Trophoblast cell (in vitro differentiated cells and primary cell): Measurements from ENCODE around the gene MMAB.

Source experiments
- DNase-seq, 2 donors: peaks; one replicate each; pipeline ENCODE4 v3.0.0-alpha.2; 2016
- H2AFZ ChIP-seq: 2 replicates; pipeline ENCODE4 v1.6.1; 2013; ENCODE audit warnings: low read length, moderate library complexity, mild to moderate bottlenecking; ENCODE audit not compliant: insufficient read depth, poor library complexity
- H2AK5ac ChIP-seq: 2 replicates; pipeline ENCODE4 v1.6.1; 2013; ENCODE audit warnings: mild to moderate bottlenecking, low read length
- H2BK120ac ChIP-seq: 2 replicates; pipeline ENCODE4 v1.6.1; 2013; ENCODE audit warnings: low read length, mild to moderate bottlenecking, moderate library complexity; ENCODE audit not compliant: insufficient read depth, poor library complexity
- H2BK12ac ChIP-seq: 2 replicates; pipeline ENCODE4 v1.6.1; 2013; ENCODE audit warnings: mild to moderate bottlenecking, low read length, moderate library complexity
- H2BK5ac ChIP-seq: 2 replicates; pipeline ENCODE4 v1.6.1; 2013; ENCODE audit warnings: low read length, low read depth, moderate library complexity, mild to moderate bottlenecking; ENCODE audit not compliant: poor library complexity
- H3K14ac ChIP-seq: 2 replicates; pipeline ENCODE4 v1.6.1; 2013; ENCODE audit warnings: mild to moderate bottlenecking, low read length
- H3K18ac ChIP-seq: 2 replicates; pipeline ENCODE4 v1.6.1; 2013; ENCODE audit warnings: mild to moderate bottlenecking, low read length
- H3K23ac ChIP-seq: 2 replicates; pipeline ENCODE4 v1.6.1; 2013; ENCODE audit warnings: low read length
- H3K27ac ChIP-seq: 2 replicates; pipeline ENCODE4 v1.5.1; 2013; ENCODE audit warnings: low read depth, mild to moderate bottlenecking, inconsistent platforms, low read length, moderate library complexity
- H3K27me3 ChIP-seq: 2 replicates; pipeline ENCODE4 v1.6.1; 2013; ENCODE audit warnings: inconsistent platforms, mild to moderate bottlenecking, low read length, moderate library complexity; ENCODE audit not compliant: insufficient read depth
- H3K36me3 ChIP-seq, 2 experiments: 1 replicate in 1 of 2; 2 replicates in 1 of 2; pipeline ENCODE4 v1.6.1; 2013; ENCODE audit warnings: low read length in 2 of 2, mild to moderate bottlenecking in 2 of 2, moderate library complexity in 1 of 2; ENCODE audit not compliant: insufficient read depth in 2 of 2, control insufficient read depth in 1 of 2
- H3K4ac ChIP-seq: 2 replicates; pipeline ENCODE4 v1.6.1; 2013; ENCODE audit warnings: low read depth, mild to moderate bottlenecking, low read length, moderate library complexity
- H3K4me1 ChIP-seq, 2 experiments: 1 replicate in 1 of 2; 2 replicates in 1 of 2; pipeline ENCODE4 v1.6.1; 2013; ENCODE audit warnings: low read length in 2 of 2, mild to moderate bottlenecking in 2 of 2, moderate library complexity in 1 of 2; ENCODE audit not compliant: insufficient read depth in 2 of 2, control insufficient read depth in 1 of 2
- H3K4me2 ChIP-seq: 2 replicates; pipeline ENCODE4 v1.6.1; 2013; ENCODE audit warnings: inconsistent platforms, mild to moderate bottlenecking, low read length, moderate library complexity
- H3K4me3 ChIP-seq: 2 replicates; pipeline ENCODE4 v1.5.1; 2013; ENCODE audit warnings: mild to moderate bottlenecking, low read depth, low read length, inconsistent platforms
- H3K79me1 ChIP-seq: one replicate; pipeline ENCODE4 v1.6.1; 2013; ENCODE audit warnings: low read length
- H3K79me2 ChIP-seq: 2 replicates; pipeline ENCODE4 v1.6.1; 2013; ENCODE audit warnings: low read length, mild to moderate bottlenecking; ENCODE audit not compliant: control insufficient read depth, insufficient read depth, poor library complexity
- H3K9ac ChIP-seq: 2 replicates; pipeline ENCODE4 v1.6.1; 2013; ENCODE audit warnings: mild to moderate bottlenecking, low read length
- H3K9me3 ChIP-seq: 2 replicates; pipeline ENCODE4 v1.6.1; 2013; ENCODE audit warnings: low read depth, mild to moderate bottlenecking, control low read depth, inconsistent platforms, low read length; ENCODE audit not compliant: insufficient read depth
- H4K12ac ChIP-seq: 2 replicates; pipeline ENCODE4 v1.6.1; 2013; ENCODE audit warnings: low read depth, mild to moderate bottlenecking, low read length, moderate library complexity
- H4K8ac ChIP-seq: 2 replicates; pipeline ENCODE4 v1.6.1; 2013; ENCODE audit warnings: low read depth, mild to moderate bottlenecking, low read length, moderate library complexity
- H4K91ac ChIP-seq: one replicate; pipeline ENCODE4 v1.6.1; 2013; ENCODE audit warnings: low read depth, mild to moderate bottlenecking, low read length, moderate library complexity
- WGBS: extraction: QIAGEN DNeasy Blood & Tissue Kit; methylation state at CpG from one replicate; pipeline ENCODE4 v1.1.7; 2013; ENCODE audit warnings: missing lambda C conversion rate; ENCODE audit not compliant: insufficient read length, insufficient coverage; ENCODE audit errors: extremely low coverage; 5-methylcytosine and 5-hydroxymethylcytosine counted together

The MMAB gene

GRCh38 chr12:109533487-109533740 is 39.9 kb downstream of the MMAB start:
- no peak overlapping the region for H3K18ac ChIP-seq
- no CpG with 5 or more reads among the region's 8 CpGs for WGBS
- no peak for DNase-seq
- peak overlapping the region; percentile 10 for H3K14ac ChIP-seq
- H4K12ac ChIP-seq: no peak overlapping the region
- H3K79me1 ChIP-seq: peaks cover 3% of the 10 kb centered on the region
- H4K91ac ChIP-seq: no peak overlapping the region
- no peaks in the 10 kb centered on the region for H3K9me3 ChIP-seq
- no peak overlapping the region for H3K4me2 ChIP-seq
- no peak overlapping the region for H3K4ac ChIP-seq
- H2AK5ac ChIP-seq: no peak overlapping the region
- H3K4me1 ChIP-seq: peaks cover 19 to 21% of the 10 kb centered on the region in 2 experiments
- H2AFZ ChIP-seq: no peak overlapping the region
- H3K4me3 ChIP-seq: no peak overlapping the region
- no peak overlapping the region for H2BK120ac ChIP-seq
- no peaks in the 10 kb centered on the region for H3K79me2 ChIP-seq
- H2BK12ac ChIP-seq: no peak overlapping the region
- no peak overlapping the region for H3K9ac ChIP-seq
- H3K27me3 ChIP-seq: no peaks in the 10 kb centered on the region
- no peak overlapping the region for H3K27ac ChIP-seq
- no peak overlapping the region for H4K8ac ChIP-seq
- H3K23ac ChIP-seq: no peak overlapping the region
- H2BK5ac ChIP-seq: no peak overlapping the region
- peaks cover 22 to 29% of the 10 kb centered on the region in 2 experiments for H3K36me3 ChIP-seq

DNA sequence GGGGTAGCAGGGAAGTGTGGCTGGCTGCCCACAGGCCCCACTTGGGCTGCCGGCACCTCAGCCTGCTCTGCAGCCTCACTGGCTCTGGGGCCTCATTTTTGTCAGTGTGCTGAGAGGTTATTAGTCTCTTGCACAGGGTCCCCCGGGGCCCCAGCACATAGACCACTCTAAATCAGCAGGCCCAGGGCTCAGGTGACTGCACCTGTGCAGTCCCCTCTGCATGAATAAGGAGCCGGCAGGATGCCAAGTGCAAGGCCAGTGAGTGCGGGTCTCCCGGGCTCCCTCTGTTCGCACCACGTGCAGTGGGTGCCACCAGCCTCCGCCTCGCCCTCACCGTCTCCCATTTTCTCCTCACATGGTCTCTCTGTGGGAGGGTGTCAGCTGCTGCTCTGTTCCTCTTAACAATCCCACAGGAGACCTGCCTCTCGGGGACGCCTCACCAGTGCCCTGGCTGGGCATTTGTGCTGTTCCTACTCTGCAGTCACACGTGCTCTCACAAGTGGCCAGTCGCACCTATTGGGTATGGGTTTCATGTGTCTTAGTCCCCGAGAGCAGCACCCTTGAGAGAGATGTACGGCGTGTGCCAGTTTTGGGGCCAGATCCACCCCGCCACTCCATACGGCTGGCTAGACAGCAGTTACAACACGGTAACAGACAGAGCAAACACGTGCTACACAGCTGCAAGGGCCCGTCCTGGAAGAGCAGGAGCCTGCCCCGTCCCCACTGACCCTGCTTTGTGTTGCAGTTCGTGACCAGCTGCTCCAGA is 40.4 kb downstream of the MMAB start:
- no peak overlapping the region for H3K9ac ChIP-seq
- H2AK5ac ChIP-seq: no peak overlapping the region
- H2BK5ac ChIP-seq: no peak overlapping the region
- no peak overlapping the region for H3K4me3 ChIP-seq
- H2BK120ac ChIP-seq: no peak overlapping the region
- WGBS: no CpG with 5 or more reads among the region's 24 CpGs
- H4K91ac ChIP-seq: no peak overlapping the region
- no peaks in the 10 kb centered on the region for H3K9me3 ChIP-seq
- H2BK12ac ChIP-seq: no peak overlapping the region
- H3K79me1 ChIP-seq: peaks cover 3% of the 10 kb centered on the region
- H3K4ac ChIP-seq: no peak overlapping the region
- no peak overlapping the region for H3K18ac ChIP-seq
- H3K79me2 ChIP-seq: no peaks in the 10 kb centered on the region
- H4K12ac ChIP-seq: no peak overlapping the region
- no peak overlapping the region for H3K4me2 ChIP-seq
- no peak overlapping the region for H3K23ac ChIP-seq
- peaks cover 19 to 21% of the 10 kb centered on the region in 2 experiments for H3K4me1 ChIP-seq
- H3K14ac ChIP-seq: no peak overlapping the region
- no peak overlapping the region for H4K8ac ChIP-seq
- peaks cover 22 to 29% of the 10 kb centered on the region in 2 experiments for H3K36me3 ChIP-seq
- DNase-seq: no peak
- H2AFZ ChIP-seq: no peak overlapping the region
- no peak overlapping the region for H3K27ac ChIP-seq
- H3K27me3 ChIP-seq: no peaks in the 10 kb centered on the region

DNA sequence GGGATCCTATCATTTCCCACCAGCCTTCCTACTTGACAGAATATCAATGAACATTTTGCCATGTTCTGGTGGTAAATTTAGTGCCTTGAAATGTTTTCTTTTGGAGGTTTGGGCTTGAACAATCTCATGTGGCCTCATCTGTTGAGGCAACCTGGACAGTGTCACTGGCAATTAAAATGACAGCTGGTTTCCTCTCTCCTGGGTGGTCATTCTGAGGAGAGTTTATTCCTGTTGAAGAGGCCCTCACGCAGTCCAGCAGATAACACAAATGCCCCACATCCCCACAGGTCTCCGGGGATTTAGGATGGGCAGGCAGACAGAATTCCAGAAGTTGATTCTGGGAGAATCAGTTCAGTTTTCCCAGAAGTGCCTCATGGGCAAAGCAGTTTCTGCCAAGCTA is 41.9 kb downstream of the MMAB start:
- Histone ChIP-seq H4K91ac (no peak overlapping the region), H3K23ac (no peak overlapping the region), H3K18ac (no peak overlapping the region), H3K79me2 (no peaks in the 10 kb centered on the region), H3K4me3 (no peak overlapping the region), H3K4me2 (no peak overlapping the region), H2BK12ac (no peak overlapping the region), H4K12ac (no peak overlapping the region), H4K8ac (no peak overlapping the region), H2AFZ (no peak overlapping the region), H2AK5ac (no peak overlapping the region), H3K27me3 (no peaks in the 10 kb centered on the region), H3K4me1 (peaks cover 19 to 21% of the 10 kb centered on the region in 2 experiments), H2BK120ac (no peak overlapping the region), H3K14ac (no peak overlapping the region), H3K4ac (no peak overlapping the region), H3K9me3 (no peaks in the 10 kb centered on the region), H2BK5ac (no peak overlapping the region), H3K79me1 (peaks cover 3% of the 10 kb centered on the region), H3K27ac (no peak overlapping the region), H3K36me3 (peaks cover 27 to 33% of the 10 kb centered on the region in 2 experiments), H3K9ac (no peak overlapping the region)
- DNase-seq: no peak
- WGBS: no CpG with 5 or more reads among the region's 2 CpGs

DNA sequence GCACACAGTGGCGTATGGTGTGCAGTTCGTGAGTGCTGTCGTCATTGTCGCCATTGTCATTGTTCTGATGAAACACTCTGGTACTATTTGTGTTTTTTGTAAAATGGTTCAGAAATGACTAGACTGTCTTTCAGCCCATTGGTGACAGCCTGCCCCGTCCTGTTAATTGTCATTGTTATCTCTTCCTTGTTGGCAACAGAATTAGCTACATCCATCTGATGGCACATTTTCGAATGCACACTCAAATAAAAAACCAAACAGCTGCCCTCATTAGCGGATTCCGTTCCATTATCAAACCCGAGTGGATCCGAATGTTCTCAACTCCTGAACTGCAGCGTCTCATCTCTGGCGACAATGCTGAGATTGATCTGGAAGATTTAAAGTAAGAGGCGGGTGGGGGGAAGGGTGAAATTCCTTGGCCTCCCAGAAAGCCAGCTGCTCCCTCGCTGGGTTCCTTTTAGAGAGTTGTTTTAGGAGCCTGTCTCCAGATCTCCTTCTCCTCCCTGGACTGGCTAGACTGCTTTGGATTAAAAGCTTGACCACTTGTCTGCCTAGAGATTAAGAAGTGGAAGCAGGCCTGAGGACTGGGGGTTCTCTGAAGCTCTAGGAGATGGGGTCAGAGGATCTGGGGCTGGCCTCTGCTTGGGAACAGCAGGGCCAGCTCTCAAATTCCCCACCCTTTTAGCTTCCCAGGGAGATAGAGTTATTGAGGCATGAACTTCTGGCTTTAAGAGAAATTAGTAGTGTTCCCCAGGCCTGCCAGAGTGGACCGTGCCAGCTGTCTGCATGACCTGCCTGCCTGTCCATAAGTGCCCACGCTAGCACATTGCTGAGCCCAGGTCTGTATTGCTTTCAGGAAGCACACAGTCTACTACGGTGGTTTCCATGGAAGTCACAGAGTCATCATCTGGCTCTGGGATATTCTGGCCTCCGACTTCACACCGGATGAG is 43.3 kb downstream of the MMAB start:
- Histone ChIP-seq H2BK5ac (peak overlapping the region; percentile 61), H3K4me3 (no peak overlapping the region), H3K23ac (no peak overlapping the region), H2BK120ac (peak overlapping the region; percentile 29), H3K4ac (no peak overlapping the region), H3K14ac (peak overlapping the region; percentile 45), H4K12ac (no peak overlapping the region), H3K36me3 (peaks cover 22 to 24% of the 10 kb centered on the region in 2 experiments), H2AK5ac (peak overlapping the region; percentile 30), H3K79me1 (peaks cover 3% of the 10 kb centered on the region), H3K4me1 (peaks cover 22 to 23% of the 10 kb centered on the region in 2 experiments), H2AFZ (no peak overlapping the region), H3K4me2 (peak overlapping the region; percentile 13), H4K8ac (peak overlapping the region; percentile 36), H2BK12ac (peak overlapping the region; percentile 78), H4K91ac (peak overlapping the region; percentile 77), H3K9ac (no peak overlapping the region), H3K27me3 (no peaks in the 10 kb centered on the region), H3K27ac (peak overlapping the region; percentile 62), H3K9me3 (no peaks in the 10 kb centered on the region), H3K18ac (no peak overlapping the region), H3K79me2 (no peaks in the 10 kb centered on the region)
- no CpG with 5 or more reads among the region's 19 CpGs for WGBS
- no peak for DNase-seq
